Stimulated activated CD8-positive, alpha-beta memory T cell treated with anti-CD3 and anti-CD28 coated beads, Interleukin-7, amount 100 ng/mL, for 4 hours (primary cell): ENCODE results near the gene BDKRB2.
"Not testable (repeated sequence)": the region's sequence is repeated elsewhere in the genome, so short reads cannot be mapped to it uniquely, and the experiment has no call there.

ENCODE experiments used
- DNase-seq, 2 donors: peaks; one replicate each; pipeline ENCODE4 v3.0.0-alpha.2; 2020; ENCODE audit warnings: low read depth in 2 of 2

BDKRB2 gene

DNA sequence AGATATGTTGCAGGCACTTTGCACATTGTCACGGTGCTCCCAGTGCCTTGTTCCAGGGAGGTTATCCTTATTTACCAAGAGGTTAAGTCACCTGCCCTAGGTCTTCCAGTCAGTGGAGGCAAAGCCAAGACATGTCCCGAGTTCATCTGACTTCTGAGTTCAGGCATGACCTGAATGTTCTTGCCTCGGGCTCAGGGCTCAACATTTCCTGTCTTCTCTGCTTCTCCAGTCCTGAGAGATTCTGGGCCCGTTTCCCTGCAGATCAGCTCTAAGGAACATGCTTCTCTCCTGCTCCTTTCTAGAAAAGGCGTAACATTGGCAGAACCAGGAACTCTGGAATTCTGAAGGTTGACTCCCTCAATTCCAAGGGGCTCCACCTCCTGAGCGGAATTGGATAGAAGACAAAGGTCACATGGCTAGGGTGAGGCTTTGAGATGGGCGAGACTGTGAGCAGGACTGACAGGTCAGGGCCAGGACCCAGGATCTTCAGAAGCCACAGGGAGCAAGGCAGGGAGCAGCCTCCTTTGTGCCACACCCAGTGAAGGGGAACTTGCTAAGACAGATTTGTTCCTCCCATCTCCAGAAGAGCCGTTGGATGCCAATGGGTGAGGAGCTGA, 19.9 kb downstream of the BDKRB2 start:
- no peak for DNase-seq

GRCh38 chr14:96225213-96225612, 20.6 kb downstream of the BDKRB2 start:
- DNase-seq, result no peak

- no peak for DNase-seq
These were observed 21.1 kb downstream of the BDKRB2 start for GRCh38 chr14:96225745-96226151.

- no peak for DNase-seq
These were observed 22.8 kb downstream of the BDKRB2 start for GRCh38 chr14:96227428-96227827.

DNA sequence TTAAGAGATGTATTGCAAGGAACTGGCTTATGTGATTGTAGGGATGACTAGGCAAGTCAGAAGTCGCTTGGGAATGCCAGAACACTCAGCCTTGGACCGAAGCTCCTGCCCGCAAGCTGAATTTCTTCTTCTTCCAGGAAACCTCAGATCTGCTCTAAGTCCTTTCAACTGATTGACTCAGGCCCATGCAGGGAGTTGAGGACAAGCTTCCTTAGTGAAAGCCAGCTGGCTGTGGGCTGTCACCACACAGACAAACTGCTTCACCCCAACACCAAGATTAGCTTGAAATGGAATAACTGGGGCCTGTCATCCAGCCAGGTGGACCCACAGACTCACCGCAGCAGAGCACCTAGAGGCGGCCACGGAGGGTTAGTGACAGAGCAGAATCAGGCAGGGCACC, 24.7 kb downstream of the BDKRB2 start:
- DNase-seq, result no peak

- DNase-seq, result no peak
These were observed 26.4 kb downstream of the BDKRB2 start for GRCh38 chr14:96231056-96231455.

GRCh38 chr14:96231526-96232130, 27.0 kb downstream of the BDKRB2 start:
- DNase-seq, result no peak

DNA sequence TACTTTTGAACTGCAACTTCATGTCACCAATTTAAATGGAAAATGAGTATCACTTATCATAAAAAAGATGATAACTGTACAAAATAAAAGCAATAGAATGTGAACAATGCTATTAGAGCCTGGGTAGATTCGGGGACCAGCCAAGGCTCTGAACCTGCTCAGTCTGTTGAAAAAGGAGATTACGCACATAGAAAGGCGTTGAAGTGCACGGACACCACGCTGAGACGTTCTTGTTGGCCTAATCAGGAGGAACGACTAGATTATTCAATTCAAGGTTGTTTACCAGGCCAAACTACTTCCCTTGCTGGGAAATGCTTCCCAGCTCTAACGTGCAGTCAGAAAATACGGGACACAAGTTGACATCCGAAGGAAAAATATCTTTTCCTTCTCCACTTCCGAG, 27.9 kb downstream of the BDKRB2 start:
- no peak for DNase-seq

DNA sequence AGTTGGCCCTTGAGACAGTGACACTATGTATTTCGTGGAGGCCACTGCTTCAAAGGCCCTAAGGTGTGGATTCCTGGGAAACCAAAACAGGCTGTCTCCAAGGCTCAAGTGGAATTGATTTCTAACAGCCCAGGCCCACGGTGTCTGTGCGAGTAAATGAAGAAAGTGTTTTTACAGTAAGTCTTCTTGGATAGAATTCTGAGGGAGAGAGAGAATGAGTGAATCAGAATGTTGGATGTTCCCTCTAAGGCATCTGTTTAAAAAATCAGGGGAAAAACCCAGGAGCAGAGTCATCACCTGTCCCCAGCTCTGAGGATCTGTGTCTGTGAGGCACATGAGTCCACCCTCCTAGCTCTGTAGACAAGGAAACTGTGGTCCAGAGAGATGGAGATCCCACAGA, 29.0 kb downstream of the BDKRB2 start:
- no peak for DNase-seq

DNA sequence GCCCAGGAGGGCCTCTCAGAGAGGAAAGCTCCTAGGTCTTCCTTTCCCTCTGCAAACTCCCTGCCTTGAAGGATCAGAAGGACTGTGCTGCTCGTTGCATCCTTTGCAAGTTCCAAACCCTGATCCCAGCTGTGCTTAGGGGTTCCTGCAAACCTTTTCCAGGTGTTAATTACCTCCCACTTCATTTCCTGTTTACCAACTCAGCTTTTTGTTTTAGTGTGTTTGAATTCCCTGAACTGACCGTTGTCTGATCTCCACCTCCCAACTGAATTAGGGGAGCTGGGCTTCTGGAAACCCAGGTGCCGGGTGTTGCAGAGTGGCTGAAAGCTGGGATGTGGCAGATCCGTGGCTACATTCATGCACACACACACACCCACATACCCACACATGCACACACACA, 30.8 kb downstream of the BDKRB2 start:
- no peak for DNase-seq

- no peak for DNase-seq
These were observed 33.0 kb downstream of the BDKRB2 start for GRCh38 chr14:96237641-96238040.

DNA sequence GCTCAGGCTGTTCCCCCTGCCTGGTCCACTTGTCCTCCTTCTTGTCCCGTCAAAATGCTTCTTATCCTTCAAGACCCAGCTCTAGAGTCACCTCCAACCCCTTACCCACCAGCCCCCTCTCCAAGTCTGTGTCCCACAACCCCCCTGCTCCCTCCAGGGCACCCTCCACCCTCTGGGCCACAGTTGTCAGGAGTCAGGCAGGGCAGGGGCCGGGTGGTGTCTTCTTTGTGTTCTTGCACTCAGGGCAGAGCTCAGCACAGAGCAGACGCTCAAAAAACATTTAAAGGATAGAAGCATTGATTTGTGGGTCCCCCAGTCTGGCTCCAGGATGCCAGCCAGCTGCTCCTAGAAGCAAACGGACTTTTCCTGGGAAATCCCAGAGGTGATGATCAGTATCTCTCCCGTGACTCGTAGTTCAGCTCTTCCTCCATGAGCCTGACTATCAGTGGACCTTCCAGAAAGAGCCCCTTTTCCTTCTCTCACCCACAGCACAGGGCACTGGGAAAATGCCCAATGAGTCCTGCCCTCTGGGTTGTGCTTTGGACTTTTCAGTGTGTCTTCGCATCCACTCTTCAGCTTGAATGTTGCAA, 34.1 kb downstream of the BDKRB2 start:
- DNase-seq, result no peak

DNA sequence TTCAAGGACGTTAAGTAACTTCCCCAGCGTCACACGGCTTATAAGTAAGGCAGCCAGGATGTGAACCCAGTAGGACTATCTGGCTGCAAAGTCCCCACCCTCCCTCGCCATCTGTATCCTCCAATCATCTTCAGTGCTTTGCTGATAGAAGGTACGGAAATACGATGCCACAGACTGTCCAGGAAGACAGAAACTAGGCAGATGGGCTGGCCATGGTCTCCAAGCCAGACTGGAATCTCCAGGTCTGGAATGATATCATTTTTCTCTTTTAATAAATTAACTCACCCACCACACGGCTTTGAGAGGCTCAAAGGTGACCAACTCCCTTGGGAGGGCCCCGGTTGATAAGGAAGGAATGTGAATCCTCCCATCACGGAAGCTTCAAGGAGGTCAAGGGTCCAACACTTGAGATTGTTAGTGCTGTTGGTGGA, 35.1 kb downstream of the BDKRB2 start:
- DNase-seq, result no peak

- DNase-seq, result no peak
These were observed 36.0 kb downstream of the BDKRB2 start for GRCh38 chr14:96240641-96241040.

- no peak for DNase-seq
These were observed 37.5 kb downstream of the BDKRB2 start for GRCh38 chr14:96242126-96242525.

DNA sequence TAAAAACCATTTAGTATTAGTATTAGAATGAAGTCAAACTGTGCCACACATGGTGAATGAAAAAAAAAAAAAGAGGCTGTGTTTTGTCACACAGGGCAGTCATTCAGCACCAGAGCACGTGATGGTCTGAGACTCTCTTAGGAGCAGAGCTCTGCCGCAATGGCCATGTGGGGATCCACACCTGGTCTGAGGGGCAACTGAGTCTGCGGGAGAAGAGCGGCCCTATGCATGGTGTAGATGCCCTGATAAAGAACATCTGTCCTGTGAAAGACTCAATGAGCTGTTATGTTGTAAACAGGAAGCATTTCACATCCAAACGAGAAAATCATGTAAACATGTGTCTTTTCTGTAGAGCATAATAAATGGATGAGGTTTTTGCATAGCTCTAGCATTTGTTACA, 39.1 kb downstream of the BDKRB2 start:
- DNase-seq, result no peak

DNA sequence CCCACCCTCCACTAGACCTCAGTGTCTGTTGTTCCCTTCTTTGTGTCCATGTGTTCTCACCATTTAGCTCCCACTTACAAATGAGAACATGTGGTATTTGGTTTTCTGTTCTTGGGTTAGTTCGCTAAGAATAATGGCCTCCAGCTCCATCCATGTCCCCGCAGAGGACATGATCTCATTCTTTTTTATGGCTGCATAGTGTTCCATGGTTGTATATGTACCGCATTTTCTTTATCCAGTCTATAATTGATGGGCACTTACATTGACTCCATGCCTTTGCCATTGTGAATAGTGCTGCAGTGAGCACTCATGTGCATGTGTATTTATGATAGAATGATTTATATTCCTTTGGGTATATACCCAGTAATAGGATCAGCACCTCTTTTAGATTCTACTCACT, 40.4 kb downstream of the BDKRB2 start:
- DNase-seq, result not testable (repeated sequence)

DNA sequence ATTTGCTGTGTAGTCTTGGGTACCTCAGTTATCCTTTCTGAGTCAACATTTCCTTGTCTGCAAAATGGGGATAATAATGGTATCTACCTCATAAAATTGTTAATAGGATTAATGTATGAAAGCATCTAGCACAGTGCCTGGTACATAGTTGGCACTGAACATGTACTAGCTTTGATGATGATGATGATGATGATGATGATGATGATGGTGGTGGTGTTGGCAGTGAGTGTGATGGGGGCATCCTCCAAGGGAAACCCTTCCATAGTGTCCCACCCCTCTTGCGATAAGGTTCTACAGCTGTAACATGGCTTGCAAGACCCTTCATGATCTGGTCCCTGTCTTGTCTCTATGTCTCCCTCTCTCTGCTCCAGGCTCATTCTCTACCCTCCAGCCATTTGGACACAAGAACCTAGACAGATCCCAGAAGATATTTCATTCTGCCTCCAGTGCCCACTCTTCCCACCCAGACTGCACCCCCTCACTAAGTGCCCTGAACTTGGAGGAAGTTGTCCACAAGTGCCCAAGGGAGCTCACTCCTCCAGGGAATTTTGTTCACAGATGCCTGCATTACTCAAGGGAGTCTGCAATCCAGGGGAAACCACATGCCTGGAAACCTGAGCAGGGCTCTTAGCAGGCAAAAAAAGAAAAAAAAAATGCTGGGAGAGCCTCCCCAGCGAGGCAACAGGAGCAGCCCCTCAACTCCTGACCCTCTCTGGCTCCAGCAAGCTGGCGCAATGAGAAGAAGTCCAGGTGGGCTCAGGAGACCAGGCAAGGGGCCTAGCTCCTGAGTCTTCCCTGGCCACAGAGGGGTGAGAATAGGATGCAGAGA, 41.3 kb downstream of the BDKRB2 start:
- no peak for DNase-seq

DNA sequence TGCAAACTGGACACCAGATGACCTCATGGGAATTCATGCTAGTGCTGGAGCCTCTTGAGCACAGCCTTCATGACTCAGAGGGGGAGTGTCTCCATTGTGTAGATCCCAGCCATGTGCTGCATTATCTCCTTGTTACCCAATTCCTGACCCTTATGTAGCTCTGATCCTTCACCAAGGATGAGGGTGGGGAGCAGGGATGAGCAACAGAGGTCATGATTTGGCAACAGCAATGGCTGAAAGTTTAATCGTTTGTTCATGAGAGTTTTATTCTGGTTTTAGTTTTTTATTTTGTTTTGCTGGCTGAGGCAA, 41.9 kb downstream of the BDKRB2 start:
- DNase-seq, result no peak

- DNase-seq, result no peak
These were observed 42.4 kb downstream of the BDKRB2 start for GRCh38 chr14:96247031-96247430.

- DNase-seq, result no peak
These were observed 44.4 kb downstream of the BDKRB2 start for GRCh38 chr14:96249029-96249428.

DNA sequence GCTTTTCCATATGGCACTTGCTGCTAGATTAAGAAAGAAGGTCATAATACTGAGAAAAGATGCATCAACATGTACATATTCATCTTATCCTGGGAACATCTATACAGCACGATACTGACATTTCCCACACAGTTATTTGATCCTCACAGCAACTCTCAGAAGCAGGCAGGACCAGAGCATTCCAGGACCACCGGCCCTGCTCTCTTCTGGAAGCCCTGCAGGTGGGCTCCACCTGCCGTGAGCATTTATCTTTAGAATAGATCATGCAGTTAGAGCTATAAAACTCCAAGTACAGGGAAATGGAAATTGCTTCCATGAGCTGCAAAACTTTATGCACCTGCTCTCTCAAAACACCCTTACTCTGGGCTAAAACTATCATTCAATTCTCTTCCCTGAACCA, 45.8 kb downstream of the BDKRB2 start:
- no peak for DNase-seq

DNA sequence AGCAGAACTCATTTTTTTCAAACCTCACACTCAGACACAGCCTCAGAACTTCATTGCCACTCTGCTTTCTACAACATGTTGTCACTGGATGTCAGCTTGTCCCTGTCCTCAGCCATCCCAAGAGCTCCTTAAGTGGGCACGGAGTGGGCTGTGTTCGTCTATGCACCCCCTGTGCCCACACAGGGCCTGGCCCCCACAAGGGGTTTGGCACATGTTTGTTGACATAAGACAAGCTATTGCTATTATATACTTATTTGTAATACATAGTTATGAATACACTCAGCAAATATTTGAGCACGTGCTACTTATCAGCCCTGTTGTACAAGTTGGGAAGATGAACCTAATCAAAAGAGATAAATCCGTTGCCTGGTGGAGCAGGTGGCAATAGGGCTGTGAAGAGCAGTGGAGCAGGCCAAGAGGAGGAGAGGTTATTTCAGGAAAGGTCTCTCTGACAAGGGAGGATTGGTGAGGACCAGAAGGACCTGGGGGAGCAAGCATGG, 47.1 kb downstream of the BDKRB2 start:
- no peak for DNase-seq
